H54 (cell line): ENCODE data around the gene SIGLEC12.
A peak's percentile ranks its signal among the peaks of the same experiment; 100 is the strongest.

Experiments used
- DNase-seq: peaks from one replicate; pipeline ENCODE4 v3.0.0; 2011; ENCODE audit warnings: low spot score, mixed read lengths; ENCODE audit not compliant: insufficient read length
- FAIRE-seq: peaks from 3 replicates; lab custom pipeline; 2011; peaks lifted over from hg19 to GRCh38; lab: Jason Lieb, UNC
- POLR2A ChIP-seq: IDR thresholded peaks from 2 replicates; pipeline ENCODE4 v1.6.1; 2011; ENCODE audit warnings: low read depth, mild to moderate bottlenecking, low read length

SIGLEC12 gene

DNA sequence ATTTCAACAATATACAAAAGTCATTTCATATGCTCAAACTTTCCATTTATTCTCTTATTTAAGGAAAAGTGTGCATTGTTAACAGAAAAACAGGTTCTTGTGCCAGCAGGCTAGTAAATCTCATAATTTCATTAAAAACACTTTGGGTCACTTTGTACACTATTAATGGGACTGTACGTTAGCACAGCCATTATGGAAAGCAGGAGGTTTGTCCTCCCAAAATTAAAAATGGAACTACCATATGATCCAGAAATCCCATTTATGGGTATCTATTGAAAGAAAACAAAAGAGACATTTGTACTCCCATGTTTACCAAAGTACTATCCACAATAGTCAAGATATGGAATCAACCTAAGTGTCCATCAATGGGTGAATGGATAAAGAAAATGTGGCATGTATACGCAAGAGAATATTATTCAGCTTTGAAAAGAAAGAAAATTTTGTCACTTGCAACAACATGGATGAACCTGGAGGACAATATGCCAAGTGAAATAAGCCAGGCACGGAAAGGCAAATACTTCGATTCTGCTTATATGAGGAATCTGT lies 38.3 kb upstream of the SIGLEC12 start:
- no peak for FAIRE-seq
- DNase-seq = no peak
- no peak for TF ChIP-seq POLR2A

DNA sequence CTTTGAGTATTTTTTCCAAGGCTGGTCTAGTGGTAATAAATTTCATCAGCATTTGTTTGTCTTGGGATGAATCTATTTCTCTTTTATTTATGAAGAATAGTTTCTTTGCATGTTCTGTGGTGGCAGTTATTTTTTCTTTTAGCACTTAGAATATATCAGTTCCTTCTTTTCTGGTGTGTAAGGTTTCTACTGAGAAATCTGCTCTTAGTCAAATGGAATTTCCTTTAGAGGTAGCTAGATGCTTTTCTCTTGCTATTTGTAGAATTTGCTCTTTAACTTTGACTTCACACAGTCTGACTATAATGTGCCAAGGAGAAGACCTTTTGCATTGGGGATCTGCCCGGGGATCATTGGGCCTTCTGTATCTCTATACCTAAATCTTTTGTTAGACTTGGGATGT lies 33.9 kb upstream of the SIGLEC12 start:
- DNase-seq (no peak), FAIRE-seq (no peak)
- no peak for TF ChIP-seq POLR2A

DNA sequence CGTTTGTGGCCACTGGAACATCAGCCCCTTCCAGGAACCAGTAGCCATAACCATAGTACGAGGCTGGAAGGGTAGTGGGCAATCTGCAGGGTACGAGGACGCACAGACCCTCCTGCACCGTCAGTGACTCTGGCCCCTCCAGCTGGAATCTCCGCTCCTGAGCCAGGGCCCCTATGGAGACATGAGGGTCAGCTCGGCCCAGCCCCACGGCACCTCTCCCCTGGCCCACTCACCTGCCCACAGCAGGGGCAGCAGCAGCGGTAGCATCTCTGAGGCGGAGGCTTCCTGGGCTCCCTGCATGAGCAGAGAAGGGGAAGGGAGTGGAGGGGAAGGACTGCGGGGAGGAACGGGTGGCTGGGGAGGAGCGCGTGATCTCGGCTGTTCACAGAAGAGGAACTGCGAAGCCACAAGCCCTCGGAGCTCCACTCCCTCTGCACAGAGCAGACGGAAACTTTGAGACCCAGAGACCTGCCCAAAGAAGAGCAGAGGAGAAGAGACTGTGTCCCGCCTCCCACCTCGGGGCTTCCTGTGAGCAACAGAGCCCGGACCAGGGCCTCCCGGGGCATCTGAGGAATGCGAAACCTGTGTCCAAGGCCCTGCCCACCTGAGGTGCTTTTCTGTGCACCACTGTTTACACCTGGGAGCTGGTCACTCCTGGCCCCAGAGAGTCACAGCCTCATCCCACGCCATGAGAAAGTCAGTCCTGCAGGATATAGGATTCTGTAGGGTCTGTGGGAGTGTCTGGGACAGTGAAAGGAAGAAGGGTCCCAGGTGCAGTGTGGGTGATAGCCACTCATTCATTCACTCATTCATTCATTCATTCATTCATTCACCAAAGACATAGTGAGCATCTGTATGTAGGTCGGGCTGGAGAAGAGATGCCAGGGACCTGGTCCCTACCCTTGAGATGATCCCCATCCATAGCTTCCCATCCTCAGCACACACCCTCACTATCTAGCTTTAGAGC lies 30.0 kb upstream of the SIGLEC12 start, which contains the start of gene SIGLEC6:
Gene SIGLEC6 (minus strand): TSS at position 322 of the 967 bp plus-strand sequence. CDS start 22 bp downstream, at position 300.
- no peak for FAIRE-seq
- no peak for TF ChIP-seq POLR2A
- no peak for DNase-seq

DNA sequence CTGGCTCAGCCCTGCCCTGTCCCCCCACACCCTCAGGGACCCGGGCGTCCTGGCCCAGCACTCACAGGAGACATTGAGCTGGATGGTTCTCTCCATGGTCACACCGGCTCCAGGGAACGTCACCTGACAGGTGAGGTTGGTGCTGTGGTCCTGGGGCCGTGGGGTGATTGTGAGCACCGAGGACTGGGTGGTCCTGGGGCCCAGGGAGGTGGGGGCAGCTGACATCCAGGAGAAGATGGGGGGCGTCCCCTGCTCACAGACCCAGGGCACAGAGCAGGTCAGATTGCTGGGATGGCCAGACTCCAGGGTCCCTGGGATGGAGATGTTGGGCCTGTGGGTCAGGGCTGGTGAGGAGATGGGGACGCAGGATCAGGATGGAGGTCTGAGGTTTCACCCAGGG lies 29.0 kb upstream of the SIGLEC12 start:
- DNase-seq (no peak), FAIRE-seq (no peak)
- no peak for TF ChIP-seq POLR2A

DNA sequence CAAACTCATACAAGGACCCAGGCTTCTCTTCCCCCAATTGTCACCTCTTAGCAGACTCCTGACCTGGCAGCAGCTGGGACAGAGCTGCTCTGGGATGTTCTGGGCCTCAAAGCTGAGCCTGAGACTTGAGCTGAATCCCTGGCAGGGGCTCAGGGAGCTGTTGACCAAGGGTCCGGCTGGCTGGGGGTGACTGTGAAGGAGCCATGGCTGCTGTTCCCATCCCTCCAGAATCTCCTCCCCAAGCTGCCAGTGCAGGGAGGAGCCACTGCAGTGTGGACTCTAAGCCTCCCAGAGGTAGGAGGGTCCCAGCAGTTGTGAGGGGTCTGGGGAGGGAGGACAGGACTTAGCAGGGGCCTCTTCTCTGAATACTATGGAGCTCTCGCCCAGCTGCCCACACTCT lies 27.7 kb upstream of the SIGLEC12 start:
- no peak for DNase-seq
- FAIRE-seq = no peak
- no peak for TF ChIP-seq POLR2A

DNA sequence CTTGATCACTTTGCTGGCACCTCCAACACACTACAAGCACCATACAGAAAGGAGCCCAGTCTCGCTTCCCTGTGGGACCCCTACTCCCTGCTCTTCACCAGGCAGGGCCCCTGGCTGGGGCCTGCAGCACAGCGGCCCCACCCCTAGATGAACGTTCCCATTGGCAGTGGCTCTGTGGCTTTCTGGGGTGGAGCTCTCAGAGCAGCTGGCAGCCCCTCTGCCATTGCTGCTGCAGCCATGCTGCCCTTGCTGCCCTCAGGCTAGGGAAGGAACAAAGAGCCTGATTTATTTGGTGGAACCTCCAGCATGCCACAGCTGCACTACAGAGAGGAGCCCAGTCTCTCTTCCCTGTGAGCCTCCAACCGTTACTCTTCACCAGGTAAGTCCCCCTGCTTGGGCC lies 24.1 kb upstream of the SIGLEC12 start:
- TF ChIP-seq POLR2A = no peak

DNA sequence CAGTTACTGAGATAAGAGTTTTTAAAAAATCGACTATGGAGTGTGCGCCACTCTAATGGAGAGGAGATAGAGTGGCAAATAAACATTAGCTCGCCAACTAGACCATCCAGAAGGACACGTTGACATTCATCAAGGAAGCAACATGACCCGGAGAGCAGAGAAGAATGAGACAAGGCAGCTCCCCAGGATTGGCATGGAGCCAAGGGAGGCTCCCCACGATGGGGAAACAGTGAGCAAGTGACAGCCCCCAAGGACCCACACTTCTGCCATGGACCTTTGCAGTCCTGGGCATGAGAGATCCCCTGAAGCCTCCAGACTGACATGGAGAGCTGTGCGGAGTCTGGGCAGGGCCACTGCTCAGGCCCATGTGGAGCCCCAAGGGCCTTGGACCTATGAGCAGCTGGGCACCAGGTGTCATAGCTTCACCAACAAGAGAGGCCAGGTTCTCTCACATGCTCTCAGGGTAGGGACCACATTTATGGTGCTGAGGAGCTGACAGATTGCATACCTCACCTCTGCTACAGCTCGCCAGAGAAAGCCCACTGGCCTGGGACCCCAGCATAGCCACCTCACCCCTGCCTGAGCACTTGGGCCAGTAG lies 23.2 kb upstream of the SIGLEC12 start:
- no peak for DNase-seq
- TF ChIP-seq POLR2A = no peak
- FAIRE-seq = no peak

More for the DNA sequence above, 24.1 kb upstream of the SIGLEC12 start:
- FAIRE-seq (no peak), DNase-seq (no peak)

DNA sequence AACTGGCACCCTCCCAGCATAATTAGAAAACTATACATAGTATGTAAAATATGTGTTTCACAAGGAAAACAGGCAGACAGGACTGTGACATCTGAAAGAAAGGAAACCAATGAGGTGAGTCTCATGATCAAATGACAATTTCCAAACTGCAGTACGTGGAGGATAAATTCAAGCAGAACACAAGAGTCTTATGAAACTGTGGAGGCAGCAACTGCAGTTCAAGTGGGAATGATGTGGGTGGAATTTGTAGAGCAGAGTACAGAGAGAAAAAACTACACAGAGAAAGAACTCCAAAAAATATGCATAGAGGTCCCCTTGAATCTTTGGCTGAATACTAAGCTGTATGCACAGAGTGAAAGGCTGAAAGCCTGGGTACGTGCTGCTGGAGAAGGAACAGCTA lies 20.2 kb upstream of the SIGLEC12 start:
- DNase-seq (no peak), FAIRE-seq (no peak)
- no peak for TF ChIP-seq POLR2A

DNA sequence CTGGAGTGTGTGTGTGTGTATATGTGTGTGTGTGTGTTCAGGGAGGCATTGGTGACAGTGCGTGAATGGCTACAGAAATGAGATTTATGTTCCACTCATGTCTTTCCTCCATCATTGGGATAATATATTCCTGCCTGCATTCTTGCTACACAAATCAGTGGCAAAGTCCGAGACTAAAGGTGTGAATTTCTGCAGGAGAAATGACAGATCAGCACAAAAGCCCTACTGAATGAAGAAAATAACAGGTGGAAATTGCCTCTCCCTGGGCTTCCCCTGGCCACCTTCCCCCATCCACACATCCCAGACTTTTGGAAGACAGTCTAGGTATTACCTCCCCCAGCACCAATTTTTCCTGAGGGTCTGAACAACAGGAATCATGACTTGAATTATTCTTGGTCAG lies 19.8 kb upstream of the SIGLEC12 start:
- TF ChIP-seq POLR2A = no peak
- DNase-seq (no peak), FAIRE-seq (no peak)

DNA sequence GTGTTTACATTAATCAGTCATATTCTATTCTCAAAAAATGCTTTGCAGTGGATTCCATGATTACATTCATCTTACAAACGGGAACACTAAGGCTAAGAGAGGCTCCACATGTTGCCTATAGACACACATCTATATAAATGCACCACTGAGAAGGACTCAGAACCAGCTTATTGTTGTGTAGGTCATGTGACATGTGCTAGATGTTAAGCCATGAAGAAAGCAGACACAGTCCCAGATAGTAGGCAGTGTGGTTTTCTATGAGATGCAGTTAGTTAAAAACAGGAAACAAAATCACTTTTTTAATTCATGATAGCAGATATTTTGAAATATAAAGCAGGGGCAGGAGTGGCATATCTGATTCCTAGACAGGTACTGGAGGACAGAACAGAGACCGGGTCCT lies 19.1 kb upstream of the SIGLEC12 start:
- FAIRE-seq (no peak), DNase-seq (no peak)
- no peak for TF ChIP-seq POLR2A

DNA sequence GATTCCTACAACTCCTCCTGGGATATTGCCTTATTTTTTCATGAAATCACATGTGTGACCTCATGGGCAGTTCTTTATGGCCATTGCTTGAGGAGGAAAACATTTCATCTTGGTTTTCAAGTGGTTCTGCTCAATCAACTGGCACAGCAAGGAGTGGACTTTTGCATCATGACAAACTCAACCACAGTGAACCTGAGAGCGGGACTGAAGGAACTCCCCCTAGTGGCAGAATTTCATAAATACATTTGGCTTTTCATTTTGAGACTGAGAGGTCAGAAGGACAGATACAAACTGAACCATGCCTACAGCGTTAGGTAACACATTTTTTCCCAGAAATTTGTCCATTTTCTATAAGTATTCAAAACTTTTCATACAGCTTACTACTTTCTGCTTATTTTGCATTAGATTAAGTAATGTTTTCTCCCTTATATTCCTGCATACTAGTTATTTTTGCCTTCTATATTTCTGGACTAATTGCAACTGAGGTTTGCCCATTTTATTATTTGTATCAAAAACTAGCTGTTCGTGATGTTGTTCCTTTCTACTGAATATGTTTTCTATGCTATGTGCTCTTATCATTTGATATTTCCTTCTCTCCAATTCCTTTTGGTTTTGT lies 13.4 kb upstream of the SIGLEC12 start:
- FAIRE-seq (no peak), DNase-seq (peak; percentile 8)
- no peak for TF ChIP-seq POLR2A

DNA sequence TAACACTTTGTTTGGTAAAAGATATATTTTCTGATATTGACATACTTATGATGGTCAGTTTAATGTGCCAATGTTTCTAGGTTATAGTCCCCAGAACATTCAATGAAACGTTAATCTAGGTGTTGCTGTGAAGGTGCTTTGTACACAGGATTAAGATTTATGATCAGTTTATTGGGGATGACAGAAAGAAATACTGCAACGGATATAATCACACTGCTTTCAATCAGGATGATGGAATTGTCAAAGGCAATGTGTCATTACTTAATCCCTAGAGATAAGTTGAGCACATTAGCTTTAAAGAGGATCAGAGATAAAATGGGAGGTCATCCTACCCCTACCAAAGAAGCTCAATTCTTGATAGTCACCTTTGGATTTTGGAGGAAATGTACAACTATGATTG lies 12.4 kb upstream of the SIGLEC12 start:
- no peak for TF ChIP-seq POLR2A
- FAIRE-seq = no peak
- no peak for DNase-seq

DNA sequence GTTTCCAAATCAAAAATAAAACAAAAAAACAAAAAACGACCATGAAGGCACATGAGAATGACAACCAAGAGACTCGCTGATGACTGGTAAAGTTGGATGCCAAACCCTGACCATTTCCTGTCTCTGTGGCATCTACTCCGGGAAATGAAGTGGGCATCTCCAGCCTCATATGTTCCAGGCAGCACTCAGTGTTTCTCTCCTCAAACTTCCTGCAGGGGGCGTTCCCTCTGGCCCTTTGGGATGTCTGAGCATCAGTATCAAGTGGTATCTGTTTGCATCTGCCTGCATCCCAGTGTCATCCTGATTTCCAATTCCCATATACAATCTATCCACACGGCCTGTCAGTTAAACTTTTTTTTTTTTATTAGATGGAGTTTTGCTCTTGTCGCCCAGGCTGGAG lies 9.8 kb upstream of the SIGLEC12 start:
- no peak for FAIRE-seq

More for the DNA sequence above, 9.8 kb upstream of the SIGLEC12 start:
- peak; percentile 9 for DNase-seq
- TF ChIP-seq POLR2A = no peak
